ENCODE measurements around the gene RNF207. TPM values are rescaled to one million over a fixed set of nuclear protein-coding genes. Genes with fewer than 3 reads are reported as not detected.

RNF207 gene
- total and polyA plus RNA-seq, 2 donors (not counting 3 experiments of a cell fraction or from before 2014, with no cell fraction given): 3.2 to 8.2 TPM

GRCh38 chr1:6233376-6233775, 27.5 kb downstream of the RNF207 start:
- intact Hi-C loops (cut with micrococcal nuclease): no loop called here
- H3K9me1 ChIP-seq (replicated peaks; ENCODE audit: control insufficient read depth, extremely low read depth, insufficient read depth, low read length): no peaks in the 10 kb centered on the region
- no peak overlapping the region for H3K27ac ChIP-seq (ENCODE audit: insufficient read depth, low read depth, low read length)
- no peak overlapping the region for H3K4me3 ChIP-seq (replicated peaks in 1 of 3; ENCODE audit: insufficient read depth in 1 of 3, low read depth in 1 of 3, low read length in 3 of 3)
- H3K36me3 ChIP-seq (ENCODE audit: control insufficient read depth in 2 of 2, extremely low read depth in 1 of 2, insufficient read depth in 2 of 2, low read length in 2 of 2): peaks cover 2 to 9% of the 10 kb centered on the region in 2 experiments
- no peaks in the 10 kb centered on the region for H4K20me1 ChIP-seq (replicated peaks; ENCODE audit: control insufficient read depth, extremely low read depth, insufficient read depth, low read length)
- POLR2A ChIA-PET: no interaction called here
- no peak overlapping the region for H2AFZ ChIP-seq (ENCODE audit: low read depth, low read length)
- H3K79me2 ChIP-seq (ENCODE audit: control insufficient read depth, insufficient read depth, low read length): peaks cover 22% of the 10 kb centered on the region
- no peaks in the 10 kb centered on the region for H3K9me3 ChIP-seq (replicated peaks; ENCODE audit: control insufficient read depth, insufficient read depth, low read length)
- BruUV-seq (replicated peaks): no TSS peak
- TF ChIP-seq, protein P1, sequence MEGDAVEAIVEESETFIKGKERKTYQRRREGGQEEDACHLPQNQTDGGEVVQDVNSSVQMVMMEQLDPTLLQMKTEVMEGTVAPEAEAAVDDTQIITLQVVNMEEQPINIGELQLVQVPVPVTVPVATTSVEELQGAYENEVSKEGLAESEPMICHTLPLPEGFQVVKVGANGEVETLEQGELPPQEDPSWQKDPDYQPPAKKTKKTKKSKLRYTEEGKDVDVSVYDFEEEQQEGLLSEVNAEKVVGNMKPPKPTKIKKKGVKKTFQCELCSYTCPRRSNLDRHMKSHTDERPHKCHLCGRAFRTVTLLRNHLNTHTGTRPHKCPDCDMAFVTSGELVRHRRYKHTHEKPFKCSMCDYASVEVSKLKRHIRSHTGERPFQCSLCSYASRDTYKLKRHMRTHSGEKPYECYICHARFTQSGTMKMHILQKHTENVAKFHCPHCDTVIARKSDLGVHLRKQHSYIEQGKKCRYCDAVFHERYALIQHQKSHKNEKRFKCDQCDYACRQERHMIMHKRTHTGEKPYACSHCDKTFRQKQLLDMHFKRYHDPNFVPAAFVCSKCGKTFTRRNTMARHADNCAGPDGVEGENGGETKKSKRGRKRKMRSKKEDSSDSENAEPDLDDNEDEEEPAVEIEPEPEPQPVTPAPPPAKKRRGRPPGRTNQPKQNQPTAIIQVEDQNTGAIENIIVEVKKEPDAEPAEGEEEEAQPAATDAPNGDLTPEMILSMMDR (IDR thresholded peaks at IDR 0.05; ENCODE audit: extremely low read depth in 1 of 2, insufficient read depth in 1 of 2, low read depth in 1 of 2, low read length in 2 of 2): no peak
- TF ChIP-seq, protein P2, sequence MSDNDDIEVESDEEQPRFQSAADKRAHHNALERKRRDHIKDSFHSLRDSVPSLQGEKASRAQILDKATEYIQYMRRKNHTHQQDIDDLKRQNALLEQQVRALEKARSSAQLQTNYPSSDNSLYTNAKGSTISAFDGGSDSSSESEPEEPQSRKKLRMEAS (IDR thresholded peaks at IDR 0.05; ENCODE audit: insufficient read depth, insufficient read length): no peak
- TF ChIP-seq FOS (IDR thresholded peaks at IDR 0.05; ENCODE audit: borderline replicate concordance, insufficient read depth, low read length) (no peak), POLR2AphosphoS5 (IDR thresholded peaks at IDR 0.05; ENCODE audit: insufficient read depth, low read depth, low read length) (no peak), EZH2 (IDR thresholded peaks at IDR 0.05; ENCODE audit: borderline replicate concordance, low read depth, low read length, severe bottlenecking) (no peak), MYC (IDR thresholded peaks at IDR 0.05; ENCODE audit: low read depth, low read length) (no peak), JUN (IDR thresholded peaks at IDR 0.05; ENCODE audit: borderline replicate concordance, insufficient read depth, insufficient read length, low read depth) (no peak), GATA2 (IDR thresholded peaks at IDR 0.05; ENCODE audit: insufficient read depth, insufficient read length, low read depth, low read length) (no peak), POLR2A (IDR thresholded peaks at IDR 0.05; ENCODE audit: low read depth, low read length) (no peak)
- H3K9ac ChIP-seq (replicated peaks; ENCODE audit: extremely low read depth, insufficient read depth, low read length): no peak overlapping the region
- H3K27me3 ChIP-seq (ENCODE audit: control insufficient read depth in 2 of 2, insufficient read depth in 2 of 2, low read length in 2 of 2): no peaks in the 10 kb centered on the region
- dilution Hi-C loops (cut with MboI; ENCODE audit: extremely low pct_ligation_motif_present, low sequenced_read_pairs): no loop called here
- FAIRE-seq: no peak
- H3K4me1 ChIP-seq (ENCODE audit: control insufficient read depth, extremely low read depth, insufficient read depth, low read length): peaks cover 11% of the 10 kb centered on the region
- no peak overlapping the region for H3K4me2 ChIP-seq (ENCODE audit: insufficient read depth, low read length)
- CTCF ChIA-PET: no interaction called here
- DNase-seq (ENCODE audit: low read depth, low spot score): no peak

Data from endothelial cell of umbilical vein (primary cell).